Prostate gland (tissue), 2 donors: ENCODE results near the gene ZBTB7C. TPM values are rescaled to one million over a fixed set of nuclear protein-coding genes. Genes with fewer than 3 reads are reported as not detected.

ENCODE experiments used
- DNase-seq: peaks from one replicate; pipeline ENCODE4 v3.0.0-alpha.2; 2019; ENCODE audit warnings: low spot score
- H3K27ac ChIP-seq, 2 donors: fragments of 200-600 bp; sonication (generic); 2 replicates each; pipeline ENCODE4 v1.5.1; 2017 to 2019
- H3K27me3 ChIP-seq: fragments of 200-600 bp; sonication (generic); replicated peaks from 2 replicates; pipeline ENCODE4 v1.5.1; 2019; ENCODE audit not compliant: insufficient read depth
- H3K36me3 ChIP-seq, 2 donors: fragments of 200-600 bp; sonication (generic); 1 replicate in 1 of 2; 2 replicates in 1 of 2; pipeline versions ENCODE4 v1.5.1 to v1.8.1; 2017 to 2019
- H3K4me1 ChIP-seq: fragments of 200-600 bp; sonication (generic); replicated peaks from 2 replicates; pipeline ENCODE4 v1.5.1; 2019
- H3K4me3 ChIP-seq, 2 donors: fragments of 200-600 bp; sonication (generic); 2 replicates each; pipeline ENCODE4 v1.5.1; 2017 to 2019
- H3K9me3 ChIP-seq: fragments of 200-600 bp; sonication (generic); 2 replicates; pipeline ENCODE4 v1.5.1; 2017
- CTCF ChIP-seq, 4 experiments: fragments of 200-600 bp in 2 of 4; fragments of 450-650 bp in 2 of 4; sonication (generic) in 2 of 4; IDR thresholded peaks; 1 replicate in 3 of 4; 2 replicates in 1 of 4; pipeline ENCODE4 v1.5.1; 2016 to 2019; ENCODE audit warnings: antibody characterized with exemption in 4 of 4, mild to moderate bottlenecking in 2 of 4, moderate library complexity in 2 of 4
- POLR2A ChIP-seq: fragments of 450-650 bp; IDR thresholded peaks from one replicate; pipeline ENCODE4 v1.6.1; 2016; ENCODE audit warnings: antibody characterized with exemption, mild to moderate bottlenecking
- POLR2AphosphoS5 ChIP-seq: sonication (generic); formaldehyde crosslinking; IDR thresholded peaks from one replicate; pipeline ENCODE4 v1.6.1; 2017; ENCODE audit warnings: antibody characterized with exemption
- WGBS: methylation state at CpG from one replicate; pipeline ENCODE4 v1.1.5; 2018; 5-methylcytosine and 5-hydroxymethylcytosine counted together
- intact Hi-C: fragments of 100-400 bp; cut with DNase I; formaldehyde crosslinking; loops from one replicate; pipeline ENCODE4 v1.14.2; 2022
- total RNA-seq, 2 donors: library from RNA; depleted of rRNA; stranded (reverse); fragments of >200 nt; gene quantifications; one replicate each; pipeline ENCODE4 v1.1.0, GENCODE V29; 2016

The ZBTB7C gene
- total RNA-seq, 2 donors from 2014 or later: 14.7 to 48.9 TPM

GRCh38 chr18:48048251-48048650, 360.9 kb downstream of the ZBTB7C start:
- intact Hi-C loops: no loop called here
- no peak for TF ChIP-seq POLR2AphosphoS5
- TF ChIP-seq CTCF (IDR thresholded peaks at IDR 0.05): no peak
- TF ChIP-seq POLR2A: no peak
- H3K9me3 ChIP-seq: no peaks in the 10 kb centered on the region
- whole genome bisulfite sequencing: 95% methylated on average over 3 of the region's 3 CpGs
- no peaks in the 10 kb centered on the region for H3K4me1 ChIP-seq
- no peaks in the 10 kb centered on the region for H3K36me3 ChIP-seq
- H3K27me3 ChIP-seq: no peaks in the 10 kb centered on the region
- DNase-seq: no peak
- H3K4me3 ChIP-seq: no peak overlapping the region
- no peak overlapping the region for H3K27ac ChIP-seq

GRCh38 chr18:48046843-48047242, 362.3 kb downstream of the ZBTB7C start:
- 83% methylated on average over 5 of the region's 5 CpGs for WGBS
- H3K27ac ChIP-seq: no peak overlapping the region
- no peak for TF ChIP-seq CTCF (IDR thresholded peaks at IDR 0.05)
- TF ChIP-seq POLR2AphosphoS5: no peak
- no peak for TF ChIP-seq POLR2A
- intact Hi-C loops: no loop called here
- H3K4me3 ChIP-seq: no peak overlapping the region
- H3K36me3 ChIP-seq: no peaks in the 10 kb centered on the region
- no peaks in the 10 kb centered on the region for H3K4me1 ChIP-seq
- no peaks in the 10 kb centered on the region for H3K9me3 ChIP-seq
- DNase-seq: no peak
- H3K27me3 ChIP-seq: no peaks in the 10 kb centered on the region

- Histone ChIP-seq H3K4me1 (no peaks in the 10 kb centered on the region), H3K36me3 (no peaks in the 10 kb centered on the region), H3K4me3 (no peak overlapping the region), H3K27ac (no peak overlapping the region), H3K9me3 (no peaks in the 10 kb centered on the region), H3K27me3 (no peaks in the 10 kb centered on the region)
- no peak for DNase-seq
- intact Hi-C loops: no loop called here
- no peak for TF ChIP-seq POLR2A
- no peak for TF ChIP-seq CTCF (IDR thresholded peaks at IDR 0.05)
- TF ChIP-seq POLR2AphosphoS5: no peak
- 65% methylated on average over 2 of the region's 2 CpGs for WGBS
Measured at GRCh38 chr18:48045744-48046143, 363.4 kb downstream of the ZBTB7C start.

GRCh38 chr18:48044944-48045343, 364.2 kb downstream of the ZBTB7C start:
- intact Hi-C loops: no loop called here
- no peaks in the 10 kb centered on the region for H3K27me3 ChIP-seq
- 100% methylated on average over 3 of the region's 3 CpGs for WGBS
- H3K4me3 ChIP-seq: no peak overlapping the region
- no peak for DNase-seq
- no peak for TF ChIP-seq CTCF (IDR thresholded peaks at IDR 0.05)
- TF ChIP-seq POLR2A: no peak
- TF ChIP-seq POLR2AphosphoS5: no peak
- no peaks in the 10 kb centered on the region for H3K9me3 ChIP-seq
- H3K27ac ChIP-seq: no peak overlapping the region
- no peaks in the 10 kb centered on the region for H3K4me1 ChIP-seq
- H3K36me3 ChIP-seq: no peaks in the 10 kb centered on the region

GRCh38 chr18:48043166-48043565, 366.0 kb downstream of the ZBTB7C start:
- H3K4me1 ChIP-seq: no peaks in the 10 kb centered on the region
- H3K36me3 ChIP-seq: no peaks in the 10 kb centered on the region
- H3K27me3 ChIP-seq: no peaks in the 10 kb centered on the region
- DNase-seq: no peak
- TF ChIP-seq POLR2A (no peak), POLR2AphosphoS5 (no peak), CTCF (IDR thresholded peaks at IDR 0.05) (no peak)
- 82% methylated on average over 3 of the region's 3 CpGs for WGBS
- H3K27ac ChIP-seq: no peak overlapping the region
- no peaks in the 10 kb centered on the region for H3K9me3 ChIP-seq
- intact Hi-C loops: no loop called here
- no peak overlapping the region for H3K4me3 ChIP-seq
